NCI-H1436 treated with DMSO at 0.1 percent for 48 hours (cell line): Measurements from ENCODE around the gene ZDHHC14.

Source experiments
- DNase-seq: peaks from one replicate; lab custom pipeline; 2025; lab: John Stamatoyannopoulos, UW

Gene ZDHHC14

GRCh38 chr6:157667211-157668008 lies 286.4 kb downstream of the ZDHHC14 start:
- DNase-seq, result no peak

- no peak for DNase-seq
Measured at GRCh38 chr6:157668009-157668401, 287.0 kb downstream of the ZDHHC14 start.

- DNase-seq, result no peak
Measured at GRCh38 chr6:157668713-157669112, 287.7 kb downstream of the ZDHHC14 start.

- no peak for DNase-seq
Measured at GRCh38 chr6:157669323-157669722, 288.3 kb downstream of the ZDHHC14 start.

GRCh38 chr6:157669747-157670216 lies 288.8 kb downstream of the ZDHHC14 start:
- DNase-seq, result no peak

- no peak for DNase-seq
Measured at GRCh38 chr6:157670466-157671186, 289.6 kb downstream of the ZDHHC14 start.

- no peak for DNase-seq
Measured at GRCh38 chr6:157672726-157673412, 291.9 kb downstream of the ZDHHC14 start.

GRCh38 chr6:157673596-157673995 lies 292.6 kb downstream of the ZDHHC14 start:
- DNase-seq, result no peak

- no peak for DNase-seq
Measured at GRCh38 chr6:157674061-157674460, 293.1 kb downstream of the ZDHHC14 start.

- DNase-seq, result no peak
Measured at GRCh38 chr6:157675831-157676230, 294.8 kb downstream of the ZDHHC14 start.

- no peak for DNase-seq
Measured at GRCh38 chr6:157676241-157676640, 295.3 kb downstream of the ZDHHC14 start.

GRCh38 chr6:157677235-157677634 lies 296.2 kb downstream of the ZDHHC14 start:
- DNase-seq, result no peak

- no peak for DNase-seq
Measured at GRCh38 chr6:157679605-157680580, 298.9 kb downstream of the ZDHHC14 start.

- no peak for DNase-seq
Measured at GRCh38 chr6:157681041-157681650, 300.2 kb downstream of the ZDHHC14 start.

GRCh38 chr6:157682856-157683481 lies 302.0 kb downstream of the ZDHHC14 start:
- no peak for DNase-seq

- DNase-seq, result no peak
Measured at GRCh38 chr6:157683707-157684106, 302.7 kb downstream of the ZDHHC14 start.

- DNase-seq, result no peak
Measured at GRCh38 chr6:157684620-157685299, 303.8 kb downstream of the ZDHHC14 start.

GRCh38 chr6:157685596-157686280 lies 304.7 kb downstream of the ZDHHC14 start:
- no peak for DNase-seq

GRCh38 chr6:157688275-157688959 lies 307.4 kb downstream of the ZDHHC14 start:
- no peak for DNase-seq
